Osteoblast (primary cell): Measurements from ENCODE around the gene SMARCD3. TPM values are rescaled to one million over a fixed set of nuclear protein-coding genes. Genes with fewer than 3 reads are reported as not detected.

ENCODE experiments used
- DNase-seq: peaks from one replicate; pipeline ENCODE4 v3.0.0; 2011; ENCODE audit warnings: low spot score, mixed read lengths; ENCODE audit not compliant: insufficient read length; ENCODE audit errors: missing footprints
- H2AFZ ChIP-seq: 2 replicates; pipeline ENCODE4 v1.6.0; 2011; ENCODE audit warnings: mild to moderate bottlenecking, low read length
- H3K27ac ChIP-seq: 2 replicates; pipeline ENCODE4 v1.5.1; 2011; ENCODE audit warnings: mild to moderate bottlenecking, low read depth, low read length, moderate library complexity
- H3K27me3 ChIP-seq: 2 replicates; pipeline ENCODE4 v1.6.0; 2012; ENCODE audit warnings: mild to moderate bottlenecking, control low read depth, inconsistent platforms, low read length, moderate library complexity; ENCODE audit not compliant: insufficient read depth
- H3K36me3 ChIP-seq: 2 replicates; pipeline ENCODE4 v1.5.1; 2011; ENCODE audit warnings: mild to moderate bottlenecking, low read length, control low read depth, moderate library complexity; ENCODE audit not compliant: insufficient read depth
- H3K4me1 ChIP-seq: 2 replicates; pipeline ENCODE4 v1.5.1; 2011; ENCODE audit warnings: mild to moderate bottlenecking, low read length, control low read depth, moderate library complexity; ENCODE audit not compliant: insufficient read depth
- H3K4me2 ChIP-seq: 2 replicates; pipeline ENCODE4 v1.6.0; 2011; ENCODE audit warnings: mild to moderate bottlenecking, low read length; ENCODE audit not compliant: insufficient read depth
- H3K4me3 ChIP-seq: fragments of 200-600 bp; sonication (generic); 3 replicates; pipeline ENCODE4 v1.5.1; 2012; ENCODE audit warnings: mild to moderate bottlenecking, low read length, inconsistent platforms; ENCODE audit not compliant: insufficient read depth
- H3K79me2 ChIP-seq: 2 replicates; pipeline ENCODE4 v1.6.0; 2012; ENCODE audit warnings: mild to moderate bottlenecking, low read length, control low read depth, inconsistent platforms; ENCODE audit not compliant: insufficient read depth
- H3K9me3 ChIP-seq: 2 replicates; pipeline ENCODE4 v1.5.1; 2011; ENCODE audit warnings: low read depth, low read length, control low read depth
- H4K20me1 ChIP-seq: 2 replicates; pipeline ENCODE4 v1.6.0; 2012; ENCODE audit warnings: mild to moderate bottlenecking, low read length, control low read depth; ENCODE audit not compliant: insufficient read depth
- CTCF ChIP-seq: IDR thresholded peaks from 2 replicates; pipeline ENCODE4 v1.5.1; 2011; ENCODE audit warnings: mild to moderate bottlenecking, low read depth, low read length, moderate library complexity; ENCODE audit errors: extremely low read depth
- total RNA-seq: library from RNA; depleted of rRNA; stranded (reverse); fragments of >200 nt; gene quantifications from 2 replicates; pipeline ENCODE4 v1.2.3, GENCODE V29; 2012

SMARCD3 gene
- total RNA-seq, 1 donor = 40.2 TPM

GRCh38 chr7:151278949-151279348, 30.5 kb upstream of the SMARCD3 start:
- Histone ChIP-seq H3K4me1 (peaks cover 4% of the 10 kb centered on the region), H3K79me2 (no peaks in the 10 kb centered on the region), H3K4me2 (no peak overlapping the region), H3K27ac (no peak overlapping the region), H3K4me3 (no peak overlapping the region), H2AFZ (no peak overlapping the region), H3K9me3 (no peaks in the 10 kb centered on the region), H3K27me3 (peaks cover 14% of the 10 kb centered on the region), H4K20me1 (no peaks in the 10 kb centered on the region), H3K36me3 (no peaks in the 10 kb centered on the region)
- TF ChIP-seq CTCF = no peak
- no peak for DNase-seq

GRCh38 chr7:151277631-151278030, 29.1 kb upstream of the SMARCD3 start:
- H3K4me1 ChIP-seq = peaks cover 4% of the 10 kb centered on the region
- TF ChIP-seq CTCF = no peak
- H3K27me3 ChIP-seq = peaks cover 14% of the 10 kb centered on the region
- peak overlapping the region; percentile 98 for H2AFZ ChIP-seq
- H3K4me2 ChIP-seq = peak overlapping the region; percentile 89
- no peaks in the 10 kb centered on the region for H3K9me3 ChIP-seq
- no peaks in the 10 kb centered on the region for H4K20me1 ChIP-seq
- DNase-seq = no peak
- no peaks in the 10 kb centered on the region for H3K36me3 ChIP-seq
- H3K27ac ChIP-seq = no peak overlapping the region
- H3K4me3 ChIP-seq = peak overlapping the region; percentile 70
- no peaks in the 10 kb centered on the region for H3K79me2 ChIP-seq

DNA sequence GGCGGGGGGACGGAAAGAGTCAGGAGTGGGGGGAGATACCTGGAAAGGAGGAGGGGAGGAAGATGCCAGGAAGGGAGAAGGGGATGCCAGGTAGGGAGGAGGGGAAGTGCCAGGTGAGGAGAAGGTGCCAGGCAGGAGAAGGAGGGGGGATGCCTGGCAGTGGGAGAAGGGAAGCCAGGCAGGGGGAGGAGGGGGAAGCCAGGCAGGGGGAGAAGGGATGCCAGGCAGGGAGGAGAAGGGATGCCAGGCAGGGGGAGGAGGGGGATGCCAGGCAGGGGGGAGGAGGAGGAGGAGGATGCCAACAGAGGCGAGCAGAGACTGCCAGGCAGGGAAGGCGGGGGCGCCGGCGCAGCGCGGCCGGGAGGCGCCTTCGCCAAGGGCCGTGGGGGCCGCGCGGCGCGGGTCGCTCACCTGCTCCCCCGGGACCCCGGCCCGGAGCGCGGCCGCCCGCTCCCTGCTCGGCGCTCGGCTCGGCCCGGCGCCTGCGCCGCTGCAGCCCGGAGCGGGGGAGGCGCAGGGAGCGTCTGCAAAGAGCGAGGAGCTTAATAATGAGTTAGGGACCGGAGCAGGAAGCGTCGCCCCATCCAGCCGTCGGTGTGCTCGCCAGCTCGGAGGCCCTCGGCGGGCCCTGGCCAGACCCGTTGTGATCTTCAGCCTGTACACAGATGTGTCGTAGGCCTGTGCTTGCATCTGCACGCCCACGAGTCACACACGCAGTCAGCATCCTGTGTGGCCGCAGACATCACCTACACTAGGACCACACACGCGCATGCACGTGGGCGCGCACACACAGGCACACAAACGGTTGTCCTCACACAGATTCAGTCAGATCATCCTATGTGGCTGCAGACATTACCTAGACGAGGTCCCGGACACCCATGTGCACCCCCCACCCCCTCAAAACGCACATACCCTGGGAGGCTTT, 28.4 kb upstream of the SMARCD3 start:
- Histone ChIP-seq H4K20me1 (no peaks in the 10 kb centered on the region), H3K4me1 (peaks cover 4% of the 10 kb centered on the region), H3K27me3 (peaks cover 14% of the 10 kb centered on the region), H3K9me3 (no peaks in the 10 kb centered on the region), H2AFZ (peak overlapping the region; percentile 98), H3K79me2 (no peaks in the 10 kb centered on the region), H3K4me2 (peak overlapping the region; percentile 89), H3K4me3 (peak overlapping the region; percentile 70), H3K27ac (no peak overlapping the region), H3K36me3 (no peaks in the 10 kb centered on the region)
- TF ChIP-seq CTCF = no peak
- peak; percentile 98 for DNase-seq

DNA sequence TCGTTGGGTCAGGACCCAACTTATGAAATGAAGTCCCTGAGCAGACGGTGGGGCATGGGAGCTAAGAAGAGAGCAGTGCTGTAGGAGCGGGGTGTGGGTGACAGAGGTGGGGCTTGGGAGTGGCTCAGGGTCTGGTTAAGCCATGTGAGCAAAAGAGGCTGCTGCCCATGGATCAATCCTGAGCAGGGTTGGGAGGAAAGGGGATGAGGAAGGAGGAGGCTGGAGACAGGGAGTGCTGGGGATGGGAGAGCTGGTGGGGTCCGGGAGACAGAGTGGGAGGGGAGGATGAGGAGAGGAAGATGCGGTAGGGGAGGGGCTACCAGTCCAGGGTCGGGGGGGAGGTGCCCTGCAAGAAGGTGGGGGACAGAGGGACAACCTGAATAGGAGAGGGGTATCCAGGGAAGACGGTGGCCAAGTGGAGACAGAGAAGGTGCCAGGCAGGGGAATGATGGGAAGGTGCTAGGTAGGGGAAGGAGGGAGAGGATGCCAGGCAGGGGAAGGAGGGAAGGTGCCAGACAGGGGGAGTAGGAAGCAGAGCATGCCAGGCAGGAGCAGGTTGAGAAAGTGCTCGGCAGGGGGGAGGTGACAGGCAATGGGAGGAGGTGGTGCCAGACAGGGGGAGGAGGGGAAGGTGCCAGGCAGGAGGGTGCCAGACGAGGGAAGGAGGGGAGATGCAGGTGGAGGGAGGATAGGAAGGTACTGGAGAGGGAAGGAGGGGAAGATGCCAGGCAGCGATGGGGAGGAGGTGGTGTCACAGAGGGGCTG, 27.5 kb upstream of the SMARCD3 start:
- peaks cover 4% of the 10 kb centered on the region for H3K4me1 ChIP-seq
- DNase-seq = no peak
- H3K4me2 ChIP-seq = no peak overlapping the region
- H2AFZ ChIP-seq = no peak overlapping the region
- peaks cover 9% of the 10 kb centered on the region for H3K27me3 ChIP-seq
- no peaks in the 10 kb centered on the region for H3K36me3 ChIP-seq
- TF ChIP-seq CTCF = no peak
- H3K27ac ChIP-seq = no peak overlapping the region
- no peaks in the 10 kb centered on the region for H3K9me3 ChIP-seq
- peak overlapping the region; percentile 70 for H3K4me3 ChIP-seq
- no peaks in the 10 kb centered on the region for H3K79me2 ChIP-seq
- no peaks in the 10 kb centered on the region for H4K20me1 ChIP-seq
